ENCODE results near the gene VTI1A. TPM values are rescaled to one million over a fixed set of nuclear protein-coding genes. Genes with fewer than 3 reads are reported as not detected.

VTI1A gene
- total RNA-seq, 1 experiment from 2014 or later: 28.6 TPM

DNA sequence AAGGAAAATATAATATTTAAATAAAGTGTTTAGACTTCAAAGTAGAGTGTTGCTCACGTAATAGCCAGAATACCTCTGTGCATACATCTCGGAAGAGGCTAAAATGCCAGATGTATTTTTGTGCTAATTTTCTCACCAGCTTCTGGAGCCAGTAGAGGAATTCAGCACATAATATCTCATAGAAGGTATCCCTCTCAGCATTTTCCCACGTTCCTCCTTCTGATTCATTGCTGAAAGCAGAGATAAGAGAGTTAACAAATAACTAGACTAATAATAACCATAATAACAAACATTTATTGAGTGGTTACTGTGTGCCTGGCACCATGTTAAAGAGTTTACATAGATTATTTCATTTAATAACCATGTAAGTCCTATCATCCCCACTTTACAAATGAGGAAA lies 123.6 kb downstream of the VTI1A start:
- no peak for DNase-seq
- TF ChIP-seq, protein P1, sequence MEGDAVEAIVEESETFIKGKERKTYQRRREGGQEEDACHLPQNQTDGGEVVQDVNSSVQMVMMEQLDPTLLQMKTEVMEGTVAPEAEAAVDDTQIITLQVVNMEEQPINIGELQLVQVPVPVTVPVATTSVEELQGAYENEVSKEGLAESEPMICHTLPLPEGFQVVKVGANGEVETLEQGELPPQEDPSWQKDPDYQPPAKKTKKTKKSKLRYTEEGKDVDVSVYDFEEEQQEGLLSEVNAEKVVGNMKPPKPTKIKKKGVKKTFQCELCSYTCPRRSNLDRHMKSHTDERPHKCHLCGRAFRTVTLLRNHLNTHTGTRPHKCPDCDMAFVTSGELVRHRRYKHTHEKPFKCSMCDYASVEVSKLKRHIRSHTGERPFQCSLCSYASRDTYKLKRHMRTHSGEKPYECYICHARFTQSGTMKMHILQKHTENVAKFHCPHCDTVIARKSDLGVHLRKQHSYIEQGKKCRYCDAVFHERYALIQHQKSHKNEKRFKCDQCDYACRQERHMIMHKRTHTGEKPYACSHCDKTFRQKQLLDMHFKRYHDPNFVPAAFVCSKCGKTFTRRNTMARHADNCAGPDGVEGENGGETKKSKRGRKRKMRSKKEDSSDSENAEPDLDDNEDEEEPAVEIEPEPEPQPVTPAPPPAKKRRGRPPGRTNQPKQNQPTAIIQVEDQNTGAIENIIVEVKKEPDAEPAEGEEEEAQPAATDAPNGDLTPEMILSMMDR (IDR thresholded peaks at IDR 0.05; ENCODE audit: unreplicated experiment): no peak
- Mint-ChIP-seq H3K9me3 (ENCODE audit: low read depth, unreplicated experiment) (no peaks in the 10 kb centered on the region), H3K27ac (ENCODE audit: unreplicated experiment) (no peak overlapping the region), H3K36me3 (ENCODE audit: insufficient read depth, unreplicated experiment) (no peaks in the 10 kb centered on the region), H3K27me3 (ENCODE audit: unreplicated experiment) (no peaks in the 10 kb centered on the region), H3K4me1 (ENCODE audit: low read depth, unreplicated experiment) (no peaks in the 10 kb centered on the region), H3K4me3 (ENCODE audit: low read depth, unreplicated experiment) (no peak overlapping the region)
- intact Hi-C loops (cut with micrococcal nuclease; ENCODE audit: unreplicated experiment): no loop called here
- CTCF ChIA-PET: no interaction called here
- BruUV-seq (replicated peaks): no TSS peak

DNA sequence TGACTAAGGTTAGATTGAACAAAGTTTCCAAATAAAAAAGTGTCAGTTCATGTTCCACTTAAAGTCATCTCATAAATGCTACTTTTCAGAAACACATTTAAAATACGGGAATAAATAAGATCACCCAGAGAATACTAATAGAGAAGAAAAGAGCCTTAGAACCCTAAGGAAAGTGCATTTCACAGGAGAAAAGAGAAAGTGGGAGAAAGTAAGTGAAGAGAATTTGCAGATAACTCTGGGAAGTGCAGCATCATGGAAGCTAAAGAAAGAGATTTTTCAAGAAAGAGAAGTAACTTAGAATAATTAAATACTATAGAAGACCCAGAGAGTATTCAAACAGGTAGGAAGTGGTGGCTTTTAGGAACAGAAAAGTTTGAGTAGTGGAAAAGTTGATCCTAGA lies 132.6 kb downstream of the VTI1A start:
- no peaks in the 10 kb centered on the region for H3K27me3 Mint-ChIP-seq (ENCODE audit: unreplicated experiment)
- BruUV-seq (replicated peaks): no TSS peak
- TF ChIP-seq, protein P1 (IDR thresholded peaks at IDR 0.05; ENCODE audit: unreplicated experiment): no peak
- H3K36me3 Mint-ChIP-seq (ENCODE audit: insufficient read depth, unreplicated experiment): no peaks in the 10 kb centered on the region
- CTCF ChIA-PET: no interaction called here
- no peak overlapping the region for H3K27ac Mint-ChIP-seq (ENCODE audit: unreplicated experiment)
- intact Hi-C loops (cut with micrococcal nuclease; ENCODE audit: unreplicated experiment): no loop called here
- H3K4me3 Mint-ChIP-seq (ENCODE audit: low read depth, unreplicated experiment): no peak overlapping the region
- H3K4me1 Mint-ChIP-seq (ENCODE audit: low read depth, unreplicated experiment): no peaks in the 10 kb centered on the region
- H3K9me3 Mint-ChIP-seq (ENCODE audit: low read depth, unreplicated experiment): no peaks in the 10 kb centered on the region
- DNase-seq: no peak

GRCh38 chr10:112580267-112580666 lies 133.3 kb downstream of the VTI1A start:
- H3K36me3 Mint-ChIP-seq (ENCODE audit: insufficient read depth, unreplicated experiment): no peaks in the 10 kb centered on the region
- H3K27me3 Mint-ChIP-seq (ENCODE audit: unreplicated experiment): no peaks in the 10 kb centered on the region
- H3K9me3 Mint-ChIP-seq (ENCODE audit: low read depth, unreplicated experiment): no peaks in the 10 kb centered on the region
- TF ChIP-seq, protein P1 (IDR thresholded peaks at IDR 0.05; ENCODE audit: unreplicated experiment): no peak
- H3K4me1 Mint-ChIP-seq (ENCODE audit: low read depth, unreplicated experiment): no peaks in the 10 kb centered on the region
- no peak overlapping the region for H3K4me3 Mint-ChIP-seq (ENCODE audit: low read depth, unreplicated experiment)
- no peak for DNase-seq
- intact Hi-C loops (cut with micrococcal nuclease; ENCODE audit: unreplicated experiment): no loop called here
- no peak overlapping the region for H3K27ac Mint-ChIP-seq (ENCODE audit: unreplicated experiment)
- no TSS peak for BruUV-seq (replicated peaks)
- CTCF ChIA-PET: no interaction called here

DNA sequence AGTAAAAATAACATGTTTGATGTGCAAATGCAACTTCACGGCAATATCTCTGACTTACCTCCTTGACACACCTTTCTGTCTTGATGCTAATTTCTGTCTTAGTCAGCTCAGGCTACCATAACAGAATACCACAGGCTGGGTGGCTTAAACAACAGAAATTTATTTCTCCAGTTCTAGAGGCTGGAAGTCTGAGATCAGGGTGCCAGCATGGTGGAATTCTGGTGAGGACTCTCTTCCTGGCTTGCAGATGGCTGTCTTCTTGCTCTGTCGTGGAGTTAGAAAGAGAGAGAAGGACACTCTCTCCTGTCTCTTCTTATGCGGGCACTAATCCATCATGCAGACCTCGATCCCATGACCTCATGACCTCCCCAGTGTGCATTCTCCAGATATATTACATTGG lies 134.9 kb downstream of the VTI1A start:
- Mint-ChIP-seq H3K27me3 (ENCODE audit: unreplicated experiment) (no peaks in the 10 kb centered on the region), H3K27ac (ENCODE audit: unreplicated experiment) (no peak overlapping the region), H3K4me3 (ENCODE audit: low read depth, unreplicated experiment) (no peak overlapping the region), H3K9me3 (ENCODE audit: low read depth, unreplicated experiment) (no peaks in the 10 kb centered on the region), H3K4me1 (ENCODE audit: low read depth, unreplicated experiment) (no peaks in the 10 kb centered on the region), H3K36me3 (ENCODE audit: insufficient read depth, unreplicated experiment) (no peaks in the 10 kb centered on the region)
- CTCF ChIA-PET: no interaction called here
- TF ChIP-seq, protein P1 (IDR thresholded peaks at IDR 0.05; ENCODE audit: unreplicated experiment): no peak
- DNase-seq: no peak
- intact Hi-C loops (cut with micrococcal nuclease; ENCODE audit: unreplicated experiment): no loop called here
- no TSS peak for BruUV-seq (replicated peaks)

All from Calu3 (cell line).